ENCODE data around the gene MARVELD1. TPM values are rescaled to one million over a fixed set of nuclear protein-coding genes. Genes with fewer than 3 reads are reported as not detected.

The MARVELD1 gene
- total RNA-seq (ENCODE audit: low replicate concordance) = 34.9 and 64.3 TPM in 2 replicates

DNA sequence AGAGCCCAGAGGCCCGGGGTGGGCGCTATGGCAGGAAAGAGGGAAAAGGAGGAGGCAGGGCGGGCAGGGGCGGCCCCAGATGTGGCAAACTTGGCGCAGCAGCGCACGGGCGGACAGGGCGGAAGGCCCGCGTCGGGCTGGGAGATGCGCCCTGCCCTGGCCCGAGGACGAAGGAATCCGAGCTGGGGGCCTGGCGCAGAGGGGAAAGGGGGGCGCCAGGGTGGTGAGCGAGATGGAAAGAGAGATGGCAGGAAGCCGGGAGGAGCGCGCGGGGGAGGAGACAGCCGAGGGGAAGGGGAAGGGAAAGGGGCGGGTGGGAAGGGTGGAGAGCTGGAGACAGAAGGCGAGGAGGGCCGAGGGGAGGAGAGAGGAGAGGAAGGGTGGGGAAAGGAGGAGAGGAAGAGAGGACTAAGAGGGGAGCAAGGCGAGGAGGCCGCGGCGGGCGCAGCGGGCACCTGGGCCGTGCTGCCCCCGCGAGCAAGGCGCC, at the start of gene MARVELD1:
TSS of gene MARVELD1 (plus strand) at position 392 of the 487 bp plus-strand sequence. CDS start 147 bp downstream, outside the sequence.
- TF ChIP-seq, protein P1, sequence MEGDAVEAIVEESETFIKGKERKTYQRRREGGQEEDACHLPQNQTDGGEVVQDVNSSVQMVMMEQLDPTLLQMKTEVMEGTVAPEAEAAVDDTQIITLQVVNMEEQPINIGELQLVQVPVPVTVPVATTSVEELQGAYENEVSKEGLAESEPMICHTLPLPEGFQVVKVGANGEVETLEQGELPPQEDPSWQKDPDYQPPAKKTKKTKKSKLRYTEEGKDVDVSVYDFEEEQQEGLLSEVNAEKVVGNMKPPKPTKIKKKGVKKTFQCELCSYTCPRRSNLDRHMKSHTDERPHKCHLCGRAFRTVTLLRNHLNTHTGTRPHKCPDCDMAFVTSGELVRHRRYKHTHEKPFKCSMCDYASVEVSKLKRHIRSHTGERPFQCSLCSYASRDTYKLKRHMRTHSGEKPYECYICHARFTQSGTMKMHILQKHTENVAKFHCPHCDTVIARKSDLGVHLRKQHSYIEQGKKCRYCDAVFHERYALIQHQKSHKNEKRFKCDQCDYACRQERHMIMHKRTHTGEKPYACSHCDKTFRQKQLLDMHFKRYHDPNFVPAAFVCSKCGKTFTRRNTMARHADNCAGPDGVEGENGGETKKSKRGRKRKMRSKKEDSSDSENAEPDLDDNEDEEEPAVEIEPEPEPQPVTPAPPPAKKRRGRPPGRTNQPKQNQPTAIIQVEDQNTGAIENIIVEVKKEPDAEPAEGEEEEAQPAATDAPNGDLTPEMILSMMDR (IDR thresholded peaks at IDR 0.05; ENCODE audit: insufficient read depth, low read length) = no peak
- peak; percentile 84 for DNase-seq (ENCODE audit: low read depth)
- H3K4me3 ChIP-seq (ENCODE audit: low read depth, low read length) = peak within 1 kb of the TSS; percentile 93

DNA sequence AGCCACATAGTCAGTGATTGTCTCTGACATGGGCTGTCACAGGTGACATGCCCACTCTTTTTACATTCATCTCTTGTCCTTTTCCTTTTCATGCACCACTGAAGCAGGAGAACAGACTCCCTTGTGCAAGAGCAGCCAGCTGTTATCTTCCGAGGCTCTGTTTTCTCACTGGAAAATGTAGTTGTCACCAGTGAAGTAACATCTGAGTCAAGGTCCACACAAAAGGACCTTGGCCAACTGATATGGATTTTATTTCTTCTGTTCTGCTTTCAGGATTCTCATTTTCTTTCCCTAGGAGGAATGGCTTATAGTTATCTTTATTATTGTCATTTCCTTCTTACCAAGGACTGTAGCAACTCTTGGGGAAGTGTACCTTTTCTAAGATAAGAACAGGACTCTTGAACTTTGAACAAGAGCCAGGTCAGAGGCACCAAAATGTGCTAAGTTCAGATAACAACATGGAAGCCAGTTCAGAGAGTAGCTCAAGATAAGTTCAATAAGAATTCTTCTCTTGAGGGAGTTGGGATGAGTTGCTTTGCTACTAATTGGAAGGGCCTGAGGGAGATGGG, 49.2 kb upstream of the MARVELD1 start:
- TF ChIP-seq, protein P1 (IDR thresholded peaks at IDR 0.05; ENCODE audit: insufficient read depth, low read length) = no peak
- no peak for DNase-seq (ENCODE audit: low read depth)
- H3K4me3 ChIP-seq (ENCODE audit: low read depth, low read length) = no peak overlapping the region

DNA sequence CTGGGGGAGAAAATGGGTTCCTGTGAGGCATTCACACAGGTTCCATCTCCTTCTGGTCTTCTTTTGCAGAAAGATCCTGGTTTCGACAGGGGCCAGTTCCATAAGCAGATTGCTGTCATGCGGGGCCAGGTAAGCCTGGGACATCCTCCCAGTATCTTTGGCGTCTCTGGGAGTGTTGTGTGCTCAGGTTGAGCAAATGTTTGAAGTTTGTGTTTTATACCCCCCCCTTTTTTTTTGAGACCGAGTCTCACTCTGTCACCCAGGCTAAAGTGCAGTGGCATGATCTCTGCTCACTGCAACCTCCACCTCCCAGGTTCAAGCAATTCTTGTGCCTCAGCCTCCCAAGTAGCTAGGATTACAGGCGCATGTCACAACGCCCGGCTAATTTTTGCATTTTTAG, 46.5 kb upstream of the MARVELD1 start:
- TF ChIP-seq, protein P1 (IDR thresholded peaks at IDR 0.05; ENCODE audit: insufficient read depth, low read length) = no peak
- DNase-seq (ENCODE audit: low read depth) = no peak
- no peak overlapping the region for H3K4me3 ChIP-seq (ENCODE audit: low read depth, low read length)

DNA sequence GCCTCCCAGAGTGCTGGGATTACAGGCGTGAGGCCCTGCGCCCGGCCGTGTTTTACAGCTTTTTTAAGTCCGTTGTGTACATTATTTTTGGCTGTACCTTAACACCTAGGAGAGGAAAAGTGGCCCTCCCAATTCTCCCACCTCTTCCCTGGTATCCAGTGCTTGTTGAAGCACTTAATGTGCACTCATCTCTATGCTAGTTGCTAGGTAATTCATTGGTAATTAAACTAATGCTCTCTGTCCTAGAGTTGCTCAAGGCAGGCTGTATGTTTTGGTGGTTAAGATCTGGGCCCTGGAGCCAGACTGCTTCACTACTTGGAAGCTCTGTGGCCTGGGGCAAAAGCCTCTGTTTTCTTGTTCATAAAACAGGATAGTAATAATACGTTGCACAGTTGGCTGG, 46.1 kb upstream of the MARVELD1 start:
- TF ChIP-seq, protein P1 (IDR thresholded peaks at IDR 0.05; ENCODE audit: insufficient read depth, low read length) = no peak
- no peak for DNase-seq (ENCODE audit: low read depth)
- H3K4me3 ChIP-seq (ENCODE audit: low read depth, low read length) = no peak overlapping the region

DNA sequence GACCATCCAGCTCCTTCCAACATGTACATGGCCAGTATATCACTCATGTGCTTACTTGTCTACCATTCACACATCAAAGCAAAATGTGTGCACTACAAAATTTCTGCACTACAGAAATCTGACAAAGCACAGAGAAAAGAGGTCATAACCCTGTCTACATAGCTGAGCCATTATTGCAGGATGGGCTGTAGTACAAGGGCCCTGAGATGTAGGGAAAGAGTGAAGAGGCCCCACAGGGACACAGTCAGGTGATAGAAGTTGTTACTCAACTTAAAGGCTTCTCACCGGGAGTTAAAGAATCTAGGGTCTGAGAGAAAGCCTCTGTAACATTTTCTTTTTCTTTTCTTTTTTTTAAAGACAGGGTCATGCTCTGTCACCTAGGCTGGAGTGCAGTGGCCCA, 44.0 kb upstream of the MARVELD1 start:
- H3K4me3 ChIP-seq (ENCODE audit: low read depth, low read length) = no peak overlapping the region
- TF ChIP-seq, protein P1 (IDR thresholded peaks at IDR 0.05; ENCODE audit: insufficient read depth, low read length) = no peak

DNA sequence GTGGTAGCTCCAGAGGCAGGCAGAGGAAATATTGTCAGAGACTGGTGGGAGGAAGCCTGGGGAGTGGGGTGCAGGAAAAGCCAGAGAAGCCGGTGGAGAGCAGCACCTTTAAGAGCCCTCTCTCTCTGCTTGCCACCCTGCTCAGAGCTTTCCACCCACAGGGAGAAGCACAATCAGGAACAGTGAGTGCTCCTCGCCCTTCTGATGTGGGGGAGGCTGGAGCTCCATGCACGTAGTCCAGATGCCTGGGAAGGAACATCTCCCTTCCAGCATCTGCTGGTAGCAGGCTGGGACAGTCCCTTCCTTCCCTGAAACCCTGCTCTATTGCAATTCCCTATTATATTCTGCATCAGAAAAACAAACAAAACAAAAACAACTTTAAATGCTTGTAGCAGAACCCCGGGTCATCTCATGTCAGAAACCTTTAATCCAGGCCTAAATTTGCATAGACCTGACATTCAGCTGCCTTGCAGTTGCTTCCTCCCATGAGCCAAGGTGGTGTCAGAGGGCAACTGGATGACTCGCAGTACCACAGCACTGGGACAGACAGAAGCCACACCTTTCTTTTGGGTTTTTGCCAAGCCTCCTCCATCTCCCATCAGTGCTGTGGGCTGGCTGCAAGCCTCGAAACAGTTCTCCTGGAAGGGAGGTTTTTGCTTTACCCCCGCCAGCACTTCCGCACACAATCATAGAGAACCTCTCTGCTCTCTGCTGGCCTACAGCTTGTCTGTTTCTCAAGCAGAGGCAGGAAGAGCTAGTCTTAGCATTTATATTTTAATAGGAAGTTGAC, 39.6 kb upstream of the MARVELD1 start:
- no peak overlapping the region for H3K4me3 ChIP-seq (ENCODE audit: low read depth, low read length)
- DNase-seq (ENCODE audit: low read depth) = peak; percentile 78
- TF ChIP-seq, protein P1 (IDR thresholded peaks at IDR 0.05; ENCODE audit: insufficient read depth, low read length) = no peak

More for the DNA sequence above, 44.0 kb upstream of the MARVELD1 start:
- DNase-seq (ENCODE audit: low read depth) = no peak
